HUES48 (cell line): ENCODE measurements around the gene CXCL9.
"Not testable (repeated sequence)": the region's sequence is repeated elsewhere in the genome, so short reads cannot be mapped to it uniquely, and the experiment has no call there.

ENCODE experiments used
- H3K27ac ChIP-seq: one replicate; pipeline ENCODE4 v1.7.0; 2013; ENCODE audit warnings: low read depth, low read length, inconsistent platforms
- H3K27me3 ChIP-seq: 2 replicates; pipeline ENCODE4 v1.6.1; 2013; ENCODE audit warnings: mild to moderate bottlenecking, low read length; ENCODE audit not compliant: control insufficient read depth, insufficient read depth
- H3K36me3 ChIP-seq: 2 replicates; pipeline ENCODE4 v1.6.1; 2013; ENCODE audit warnings: low read length; ENCODE audit not compliant: control insufficient read depth, insufficient read depth
- H3K4me1 ChIP-seq: 2 replicates; pipeline ENCODE4 v1.6.1; 2013; ENCODE audit warnings: mild to moderate bottlenecking, low read length; ENCODE audit not compliant: control insufficient read depth, insufficient read depth
- H3K4me3 ChIP-seq: 2 replicates; pipeline ENCODE4 v1.5.1; 2013; ENCODE audit warnings: mild to moderate bottlenecking, low read depth, low read length
- H3K9ac ChIP-seq: 2 replicates; pipeline ENCODE4 v1.6.1; 2013; ENCODE audit warnings: mild to moderate bottlenecking, low read depth, low read length, moderate library complexity
- H3K9me3 ChIP-seq: 2 replicates; pipeline ENCODE4 v1.6.1; 2013; ENCODE audit warnings: low read length; ENCODE audit not compliant: control insufficient read depth, insufficient read depth

The CXCL9 gene

GRCh38 chr4:76007089-76007862, at the start of gene CXCL9:
Gene CXCL9, minus strand, starts transcription at chr4:76007509. Its CDS starts 60 bp downstream, at chr4:76007449.
- Histone ChIP-seq H3K4me3 (no peak within 1 kb of the TSS), H3K27me3 (no peaks in the 10 kb centered on the region), H3K9me3 (no peaks in the 10 kb centered on the region), H3K4me1 (peaks cover 7% of the 10 kb centered on the region), H3K9ac (no peak within 1 kb of the TSS), H3K27ac (no peak within 1 kb of the TSS), H3K36me3 (no peaks in the 10 kb centered on the region)

GRCh38 chr4:76055421-76055820, 48.1 kb upstream of the CXCL9 start:
- H3K27me3 ChIP-seq, result no peaks in the 10 kb centered on the region; the same call in 1 of the 2 replicates
- H3K36me3 ChIP-seq, result no peaks in the 10 kb centered on the region
- H3K9ac ChIP-seq, result no peak overlapping the region
- H3K9me3 ChIP-seq, result no peaks in the 10 kb centered on the region
- peaks cover 33% of the 10 kb centered on the region for H3K4me1 ChIP-seq
- no peak overlapping the region for H3K4me3 ChIP-seq
- peak overlapping the region; percentile 32 for H3K27ac ChIP-seq

- Histone ChIP-seq H3K9ac (no peak overlapping the region), H3K9me3 (no peaks in the 10 kb centered on the region), H3K4me1 (peaks cover 33% of the 10 kb centered on the region), H3K27me3 (no peaks in the 10 kb centered on the region; the same call in 1 of the 2 replicates), H3K4me3 (no peak overlapping the region), H3K27ac (peak overlapping the region; percentile 32), H3K36me3 (no peaks in the 10 kb centered on the region)
Measured at GRCh38 chr4:76055016-76055415, 47.7 kb upstream of the CXCL9 start.

GRCh38 chr4:76053730-76054129, 46.4 kb upstream of the CXCL9 start:
- H3K36me3 ChIP-seq, result no peaks in the 10 kb centered on the region
- H3K9ac ChIP-seq, result no peak overlapping the region
- no peak overlapping the region for H3K4me3 ChIP-seq
- H3K27me3 ChIP-seq, result no peaks in the 10 kb centered on the region
- H3K9me3 ChIP-seq, result no peaks in the 10 kb centered on the region
- no peak overlapping the region for H3K27ac ChIP-seq
- H3K4me1 ChIP-seq, result peaks cover 33% of the 10 kb centered on the region

GRCh38 chr4:76050560-76051050, 43.3 kb upstream of the CXCL9 start:
- not testable (repeated sequence) for H3K27me3 ChIP-seq, H3K4me3 ChIP-seq, H3K9me3 ChIP-seq, H3K27ac ChIP-seq, H3K36me3 ChIP-seq, H3K9ac ChIP-seq
- peaks cover 19% of the 10 kb centered on the region for H3K4me1 ChIP-seq

GRCh38 chr4:76049860-76050416, 42.6 kb upstream of the CXCL9 start:
- not testable (repeated sequence) for H3K27ac ChIP-seq, H3K36me3 ChIP-seq, H3K27me3 ChIP-seq, H3K9me3 ChIP-seq, H3K9ac ChIP-seq, H3K4me3 ChIP-seq
- peaks cover 12% of the 10 kb centered on the region for H3K4me1 ChIP-seq

GRCh38 chr4:76044686-76045085, 37.4 kb upstream of the CXCL9 start:
- H3K4me1 ChIP-seq, H3K27ac ChIP-seq, H3K9ac ChIP-seq, H3K27me3 ChIP-seq, H3K36me3 ChIP-seq, H3K4me3 ChIP-seq, H3K9me3 ChIP-seq: not testable (repeated sequence)

- not testable (repeated sequence) for H3K4me3 ChIP-seq, H3K9ac ChIP-seq, H3K9me3 ChIP-seq, H3K27me3 ChIP-seq, H3K36me3 ChIP-seq, H3K27ac ChIP-seq, H3K4me1 ChIP-seq
Measured at GRCh38 chr4:76043306-76043705, 36.0 kb upstream of the CXCL9 start.

- not testable (repeated sequence) for H3K9ac ChIP-seq, H3K9me3 ChIP-seq, H3K27me3 ChIP-seq, H3K27ac ChIP-seq, H3K36me3 ChIP-seq, H3K4me3 ChIP-seq, H3K4me1 ChIP-seq
Measured at GRCh38 chr4:76042241-76042998, 35.1 kb upstream of the CXCL9 start.

- Histone ChIP-seq H3K4me1 (no peaks in the 10 kb centered on the region), H3K27ac (no peak overlapping the region), H3K36me3 (no peaks in the 10 kb centered on the region), H3K9ac (no peak overlapping the region), H3K4me3 (no peak overlapping the region), H3K27me3 (no peaks in the 10 kb centered on the region), H3K9me3 (no peaks in the 10 kb centered on the region)
Measured at GRCh38 chr4:76036855-76037254, 29.5 kb upstream of the CXCL9 start.

- Histone ChIP-seq H3K27ac (no peak within 1 kb of the TSS), H3K4me3 (no peak within 1 kb of the TSS), H3K9me3 (no peaks in the 10 kb centered on the region), H3K4me1 (no peaks in the 10 kb centered on the region), H3K9ac (no peak within 1 kb of the TSS), H3K27me3 (no peaks in the 10 kb centered on the region), H3K36me3 (no peaks in the 10 kb centered on the region)
Measured at GRCh38 chr4:76035799-76036380, 28.6 kb upstream of the CXCL9 start, which contains the start of gene CXCL11. Gene CXCL11, minus strand, starts transcription at chr4:76036070. Its CDS starts 83 bp downstream, at chr4:76035987.
